GM04503 (cell line): ENCODE results near the gene GPR37.

ENCODE experiments used
- DNase-seq: peaks from one replicate; pipeline ENCODE4 v3.0.0-alpha.2; 2012; ENCODE audit warnings: low read depth

GPR37 gene

GRCh38 chr7:124780608-124781007, 15.0 kb upstream of the GPR37 start:
- no peak for DNase-seq

GRCh38 chr7:124780056-124780455, 14.5 kb upstream of the GPR37 start:
- DNase-seq, result no peak

GRCh38 chr7:124779620-124780019, 14.0 kb upstream of the GPR37 start:
- no peak for DNase-seq

- DNase-seq, result no peak
Observed at GRCh38 chr7:124779194-124779593, 13.6 kb upstream of the GPR37 start.

GRCh38 chr7:124777268-124777667, 11.7 kb upstream of the GPR37 start:
- no peak for DNase-seq

- no peak for DNase-seq
Observed at GRCh38 chr7:124776153-124776552, 10.6 kb upstream of the GPR37 start.

GRCh38 chr7:124775422-124775821, 9.8 kb upstream of the GPR37 start:
- no peak for DNase-seq

GRCh38 chr7:124773938-124774337, 8.3 kb upstream of the GPR37 start:
- no peak for DNase-seq

GRCh38 chr7:124773339-124773738, 7.7 kb upstream of the GPR37 start:
- no peak for DNase-seq

- no peak for DNase-seq
Observed at GRCh38 chr7:124769136-124769535, 3.5 kb upstream of the GPR37 start.

- DNase-seq, result no peak
Observed at GRCh38 chr7:124768525-124768924, 2.9 kb upstream of the GPR37 start.

GRCh38 chr7:124764847-124765400, 668 bp downstream of the GPR37 start:
- DNase-seq, result no peak

GRCh38 chr7:124764051-124764846, 1.3 kb downstream of the GPR37 start:
- no peak for DNase-seq

GRCh38 chr7:124762611-124763143, 2.9 kb downstream of the GPR37 start:
- no peak for DNase-seq

- DNase-seq, result no peak
Observed at GRCh38 chr7:124761164-124761715, 4.4 kb downstream of the GPR37 start.

GRCh38 chr7:124758327-124758726, 7.3 kb downstream of the GPR37 start:
- DNase-seq, result no peak

GRCh38 chr7:124754576-124755268, 10.9 kb downstream of the GPR37 start:
- DNase-seq, result no peak

- no peak for DNase-seq
Observed at GRCh38 chr7:124752310-124752709, 13.3 kb downstream of the GPR37 start.

- DNase-seq, result no peak
Observed at GRCh38 chr7:124751027-124751426, 14.6 kb downstream of the GPR37 start.

GRCh38 chr7:124747072-124747471, 18.5 kb downstream of the GPR37 start:
- no peak for DNase-seq

- no peak for DNase-seq
Observed at GRCh38 chr7:124738639-124739038, 27.0 kb downstream of the GPR37 start.

- no peak for DNase-seq
Observed at GRCh38 chr7:124737760-124738300, 27.8 kb downstream of the GPR37 start.
